HCT116 (cell line): ENCODE data around the gene ZNF462. TPM values are rescaled to one million over a fixed set of nuclear protein-coding genes. Genes with fewer than 3 reads are reported as not detected.

Experiments used
- ATAC-seq: fragments of 200-7000 bp; cut with Tn5 transposase; 2 replicates; pipeline ENCODE4 v1.9.1; 2020; ENCODE audit warnings: mild to moderate bottlenecking, moderate library complexity
- BruUV-seq: library from RNA; stranded (reverse); fragments of 400-500 nt; replicated peaks from 2 replicates; lab custom pipeline; 2021; lab: Mats Ljungman, UMichigan
- CTCF ChIA-PET: fragments of 300-600 bp; sonication (Branson Sonifier 250); formaldehyde crosslinking; loops from one replicate; lab custom pipeline; 2021; ENCODE audit warnings: antibody characterized with exemption; lab: Charles Lee
- POLR2A ChIA-PET: fragments of 300-600, 350-600 bp; sonication (Branson Sonifier 250); formaldehyde crosslinking; loops from one replicate; lab custom pipeline; 2021; ENCODE audit warnings: antibody characterized with exemption; lab: Charles Lee
- RAD21 ChIA-PET, 2 experiments: fragments of 300-600 bp; sonication (Branson Sonifier 250); formaldehyde crosslinking; loops; one replicate each; lab custom pipeline; 2023; ENCODE audit warnings: low total read pairs in 2 of 2; ENCODE audit not compliant: uncharacterized antibody in 2 of 2, unreplicated experiment in 2 of 2, low non-redundant PET in 1 of 2; lab: Charles Lee
- DNase-seq: peaks from one replicate; pipeline ENCODE4 v3.0.0-alpha.2; 2010; ENCODE audit warnings: low read depth, low spot score
- H2AFZ ChIP-seq: fragments of 200-600 bp; shearing (Covaris generic), sonication (generic); 2 replicates; pipeline ENCODE4 v1.6.1; 2017; ENCODE audit warnings: low read depth, mixed run types, mixed read lengths, antibody characterized with exemption, low read length; ENCODE audit not compliant: poor library complexity, severe bottlenecking
- H3K27ac ChIP-seq: 2 replicates; pipeline ENCODE4 v1.5.1; 2012; ENCODE audit warnings: low read depth, low read length
- H3K27me3 ChIP-seq: fragments of 200-600 bp; sonication (generic); 2 replicates; pipeline ENCODE4 v1.6.1; 2016; ENCODE audit warnings: mixed run types, low read length, mixed read lengths; ENCODE audit not compliant: insufficient read depth
- H3K36me3 ChIP-seq, 2 experiments: fragments of 200-500 bp in 1 of 2; fragments of 200-600 bp in 1 of 2; sonication (Bioruptor generic) in 1 of 2; sonication (generic) in 1 of 2; 2 replicates each; pipeline versions ENCODE4 v1.5.1 to v1.6.1; 2014 to 2016; ENCODE audit warnings: low read length in 2 of 2, inconsistent platforms in 1 of 2, mixed read lengths in 1 of 2, mixed run types in 1 of 2; ENCODE audit not compliant: insufficient read depth in 2 of 2, control insufficient read depth in 1 of 2
- H3K4me1 ChIP-seq, 2 experiments: fragments of 200-600 bp in 1 of 2; sonication (generic) in 1 of 2; 2 replicates each; pipeline versions ENCODE4 v1.5.1 to v1.6.1; 2012 to 2017; ENCODE audit warnings: low read length in 2 of 2, inconsistent platforms in 1 of 2, mild to moderate bottlenecking in 1 of 2, mixed read lengths in 1 of 2, mixed run types in 1 of 2, moderate library complexity in 1 of 2; ENCODE audit not compliant: insufficient read depth in 2 of 2, control insufficient read depth in 1 of 2
- H3K4me2 ChIP-seq: fragments of 200-600 bp; sonication (generic); 2 replicates; pipeline ENCODE4 v1.6.1; 2017; ENCODE audit warnings: mixed run types, low read length, mixed read lengths
- H3K4me3 ChIP-seq, 2 experiments: fragments of 200-600 bp in 1 of 2; sonication (generic) in 1 of 2; replicated peaks in 1 of 2; 2 replicates each; pipeline ENCODE4 v1.5.1; 2011 to 2016; ENCODE audit warnings: low read length in 2 of 2, control low read depth in 1 of 2, low read depth in 1 of 2, mild to moderate bottlenecking in 1 of 2, mixed read lengths in 1 of 2, mixed run types in 1 of 2
- H3K79me2 ChIP-seq: fragments of 200-600 bp; sonication (generic); 2 replicates; pipeline ENCODE4 v1.6.1; 2017; ENCODE audit warnings: mild to moderate bottlenecking, mixed run types, low read length, moderate library complexity, mixed read lengths; ENCODE audit not compliant: insufficient read depth
- H3K9ac ChIP-seq: fragments of 200-600 bp; sonication (generic); 2 replicates; pipeline ENCODE4 v1.6.1; 2016; ENCODE audit warnings: low read length, mixed read lengths
- H3K9me2 ChIP-seq: fragments of 200-600 bp; sonication (generic), shearing (Covaris generic); 2 replicates; pipeline ENCODE4 v1.6.1; 2017; ENCODE audit warnings: mixed run types, mild to moderate bottlenecking, moderate library complexity; ENCODE audit not compliant: insufficient read depth
- H3K9me3 ChIP-seq, 2 experiments: fragments of 200-500 bp in 1 of 2; fragments of 200-600 bp in 1 of 2; sonication (Bioruptor generic) in 1 of 2; sonication (generic) in 1 of 2; 2 replicates each; pipeline ENCODE4 v1.6.1; 2014 to 2017; ENCODE audit warnings: low read length in 2 of 2, mixed read lengths in 2 of 2, inconsistent platforms in 1 of 2, low read depth in 1 of 2, mild to moderate bottlenecking in 1 of 2, mixed run types in 1 of 2, moderate library complexity in 1 of 2; ENCODE audit not compliant: control insufficient read depth in 1 of 2, insufficient read depth in 1 of 2
- H4K20me1 ChIP-seq: fragments of 200-600 bp; sonication (generic), shearing (Covaris generic); 2 replicates; pipeline ENCODE4 v1.6.1; 2017; ENCODE audit warnings: mixed run types, mild to moderate bottlenecking, moderate library complexity; ENCODE audit not compliant: insufficient read depth
- CBX3 ChIP-seq: IDR thresholded peaks from 2 replicates; pipeline ENCODE4 v1.6.1; 2012; ENCODE audit warnings: low read depth
- CEBPB ChIP-seq: IDR thresholded peaks from 2 replicates; pipeline ENCODE4 v1.6.1; 2012; ENCODE audit warnings: low read depth
- ELF1 ChIP-seq: IDR thresholded peaks from 2 replicates; pipeline ENCODE4 v1.6.1; 2012; ENCODE audit warnings: low read depth, borderline replicate concordance
- EZH2 ChIP-seq: fragments of 200-600 bp; sonication (generic); IDR thresholded peaks from 2 replicates; pipeline ENCODE4 v1.6.1; 2017; ENCODE audit warnings: antibody characterized with exemption, mixed run types
- EZH2phosphoT487 ChIP-seq: fragments of 200-600 bp; IDR thresholded peaks from 2 replicates; pipeline ENCODE4 v1.6.1; 2018; ENCODE audit warnings: antibody characterized with exemption, borderline replicate concordance
- FOSL1 ChIP-seq: IDR thresholded peaks from 2 replicates; pipeline ENCODE4 v1.6.1; 2012; ENCODE audit warnings: low read depth
- JUND ChIP-seq: IDR thresholded peaks from 2 replicates; pipeline ENCODE4 v1.6.1; 2012
- MAX ChIP-seq: IDR thresholded peaks from 2 replicates; pipeline ENCODE4 v1.6.1; 2012
- POLR2A ChIP-seq: IDR thresholded peaks from 2 replicates; pipeline ENCODE4 v1.7.0; 2011; ENCODE audit warnings: borderline replicate concordance; ENCODE audit not compliant: insufficient read depth, insufficient read length; ENCODE audit errors: extremely low read depth
- POLR2AphosphoS5 ChIP-seq: IDR thresholded peaks from 2 replicates; pipeline ENCODE4 v1.6.1; 2011; ENCODE audit warnings: mild to moderate bottlenecking, low read depth, low read length, moderate library complexity
- RAD21 ChIP-seq: IDR thresholded peaks from 2 replicates; pipeline ENCODE4 v1.6.1; 2012; ENCODE audit warnings: low read depth, mild to moderate bottlenecking
- REST ChIP-seq: IDR thresholded peaks from 2 replicates; pipeline ENCODE4 v1.6.1; 2012; ENCODE audit warnings: low read depth
- SIN3A ChIP-seq: IDR thresholded peaks from 2 replicates; pipeline ENCODE4 v1.6.1; 2012; ENCODE audit warnings: low read depth
- SP1 ChIP-seq: IDR thresholded peaks from 2 replicates; pipeline ENCODE4 v1.6.1; 2012; ENCODE audit warnings: low read depth
- SRF ChIP-seq: IDR thresholded peaks from 2 replicates; pipeline ENCODE4 v1.6.1; 2012; ENCODE audit warnings: low read depth
- ZBTB33 ChIP-seq: IDR thresholded peaks from 2 replicates; pipeline ENCODE4 v1.6.1; 2011; ENCODE audit warnings: mild to moderate bottlenecking, low read length, moderate library complexity; ENCODE audit not compliant: insufficient replicate concordance; ENCODE audit errors: extremely low read depth
- ZNF274 ChIP-seq: fragments of 200-500 bp; sonication (Bioruptor generic); IDR thresholded peaks from 2 replicates; pipeline ENCODE4 v1.6.1; 2014; ENCODE audit warnings: mild to moderate bottlenecking, low read depth, low read length, inconsistent platforms
- intact Hi-C: fragments of 100-400 bp; cut with micrococcal nuclease; formaldehyde crosslinking; loops from 2 replicates; pipeline ENCODE4 v1.10.0; 2022
- total RNA-seq: library from RNA; stranded (reverse); gene quantifications from one replicate; pipeline ENCODE4 v1.2.1, GENCODE V29; 2021; ENCODE audit not compliant: unreplicated experiment
- TF ChIP-seq, protein P1 (sequence below): IDR thresholded peaks from 2 replicates; pipeline ENCODE4 v1.6.1; 2012
- TF ChIP-seq, protein P2 (sequence below), 3 experiments: fragments of 200-600 bp in 1 of 3; sonication (generic) in 1 of 3; IDR thresholded peaks in 2 of 3; conservative IDR thresholded peaks in 1 of 3; 2 replicates each; pipeline ENCODE4 v1.5.1; 2012 to 2017; ENCODE audit warnings: low read depth in 2 of 3, low read length in 2 of 3, antibody characterized with exemption in 1 of 3, borderline replicate concordance in 1 of 3, control low read depth in 1 of 3, mild to moderate bottlenecking in 1 of 3, mixed read lengths in 1 of 3, mixed run types in 1 of 3, moderate library complexity in 1 of 3; ENCODE audit not compliant: insufficient read depth in 1 of 3

The ZNF462 gene
- total RNA-seq, 1 experiment from 2014 or later, result 18.1 TPM

GRCh38 chr9:106981396-106982287 lies 118.7 kb downstream of the ZNF462 start:
- TF ChIP-seq FOSL1, result no peak
- no peak for TF ChIP-seq ELF1
- no peak for TF ChIP-seq SIN3A
- TF ChIP-seq EZH2, result no peak
- no peak for TF ChIP-seq CEBPB
- TF ChIP-seq RAD21, result no peak
- TF ChIP-seq ZBTB33, result no peak
- TF ChIP-seq, protein P1, sequence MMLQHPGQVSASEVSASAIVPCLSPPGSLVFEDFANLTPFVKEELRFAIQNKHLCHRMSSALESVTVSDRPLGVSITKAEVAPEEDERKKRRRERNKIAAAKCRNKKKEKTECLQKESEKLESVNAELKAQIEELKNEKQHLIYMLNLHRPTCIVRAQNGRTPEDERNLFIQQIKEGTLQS, result no peak
- no peak for TF ChIP-seq SP1
- no peak for TF ChIP-seq MAX
- no peak for TF ChIP-seq POLR2AphosphoS5
- no peak for TF ChIP-seq REST
- TF ChIP-seq, protein P2, sequence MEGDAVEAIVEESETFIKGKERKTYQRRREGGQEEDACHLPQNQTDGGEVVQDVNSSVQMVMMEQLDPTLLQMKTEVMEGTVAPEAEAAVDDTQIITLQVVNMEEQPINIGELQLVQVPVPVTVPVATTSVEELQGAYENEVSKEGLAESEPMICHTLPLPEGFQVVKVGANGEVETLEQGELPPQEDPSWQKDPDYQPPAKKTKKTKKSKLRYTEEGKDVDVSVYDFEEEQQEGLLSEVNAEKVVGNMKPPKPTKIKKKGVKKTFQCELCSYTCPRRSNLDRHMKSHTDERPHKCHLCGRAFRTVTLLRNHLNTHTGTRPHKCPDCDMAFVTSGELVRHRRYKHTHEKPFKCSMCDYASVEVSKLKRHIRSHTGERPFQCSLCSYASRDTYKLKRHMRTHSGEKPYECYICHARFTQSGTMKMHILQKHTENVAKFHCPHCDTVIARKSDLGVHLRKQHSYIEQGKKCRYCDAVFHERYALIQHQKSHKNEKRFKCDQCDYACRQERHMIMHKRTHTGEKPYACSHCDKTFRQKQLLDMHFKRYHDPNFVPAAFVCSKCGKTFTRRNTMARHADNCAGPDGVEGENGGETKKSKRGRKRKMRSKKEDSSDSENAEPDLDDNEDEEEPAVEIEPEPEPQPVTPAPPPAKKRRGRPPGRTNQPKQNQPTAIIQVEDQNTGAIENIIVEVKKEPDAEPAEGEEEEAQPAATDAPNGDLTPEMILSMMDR (IDR thresholded peaks at IDR 0.05 in 2 of 3, conservative IDR thresholded peaks at IDR 0.05 in 1 of 3; ENCODE audit: borderline replicate concordance in 1 of 3, insufficient read depth in 1 of 3, low read depth in 2 of 3, low read length in 2 of 3), result no peak
- no peak for TF ChIP-seq EZH2phosphoT487
- TF ChIP-seq POLR2A, result no peak
- TF ChIP-seq SRF, result no peak
- no peak for TF ChIP-seq ZNF274
- no peak for TF ChIP-seq CBX3
- TF ChIP-seq JUND, result no peak

More at GRCh38 chr9:106981396-106982287, 118.7 kb downstream of the ZNF462 start:
- H2AFZ ChIP-seq, result no peak overlapping the region
- H4K20me1 ChIP-seq, result no peaks in the 10 kb centered on the region
- intact Hi-C loops, result no loop called here
- no peak overlapping the region for H3K9ac ChIP-seq
- H3K4me3 ChIP-seq, result no peak overlapping the region
- CTCF ChIA-PET, result no interaction called here
- H3K4me1 ChIP-seq, result no peaks in the 10 kb centered on the region
- ATAC-seq (no peak), DNase-seq (no peak)
- no peak overlapping the region for H3K27ac ChIP-seq
- H3K27me3 ChIP-seq, result no peaks in the 10 kb centered on the region
- no TSS peak for BruUV-seq
- POLR2A ChIA-PET, result no interaction called here
- H3K36me3 ChIP-seq, result no peaks in the 10 kb centered on the region
- H3K4me2 ChIP-seq, result no peak overlapping the region
- no peaks in the 10 kb centered on the region for H3K9me2 ChIP-seq
- H3K9me3 ChIP-seq, result no peaks in the 10 kb centered on the region
- H3K79me2 ChIP-seq, result no peaks in the 10 kb centered on the region
- RAD21 ChIA-PET, result no interaction called here
